Esophagus squamous epithelium (tissue), 4 donors: ENCODE data around the gene NOL4L.

Experiments
- POLR2A ChIP-seq, 4 donors: fragments of 450-650 bp; IDR thresholded peaks; one replicate each; pipeline ENCODE4 v1.6.1; 2017; ENCODE audit warnings: antibody characterized with exemption in 4 of 4, mild to moderate bottlenecking in 4 of 4, moderate library complexity in 3 of 4
- TF ChIP-seq, protein P1 (sequence below), 6 experiments: fragments of 450-650 bp in 4 of 6; fragments of 200-600 bp in 2 of 6; sonication (generic) in 2 of 6; IDR thresholded peaks; one replicate each; pipeline ENCODE4 v1.5.1; 2016 to 2019; ENCODE audit warnings: antibody characterized with exemption in 6 of 6, mild to moderate bottlenecking in 4 of 6, moderate library complexity in 4 of 6

GRCh38 chr20:32411955-32412706, 173.0 kb downstream of the NOL4L start:
- TF ChIP-seq POLR2A (IDR thresholded peaks at IDR 0.05): no peak
- TF ChIP-seq, protein P1, sequence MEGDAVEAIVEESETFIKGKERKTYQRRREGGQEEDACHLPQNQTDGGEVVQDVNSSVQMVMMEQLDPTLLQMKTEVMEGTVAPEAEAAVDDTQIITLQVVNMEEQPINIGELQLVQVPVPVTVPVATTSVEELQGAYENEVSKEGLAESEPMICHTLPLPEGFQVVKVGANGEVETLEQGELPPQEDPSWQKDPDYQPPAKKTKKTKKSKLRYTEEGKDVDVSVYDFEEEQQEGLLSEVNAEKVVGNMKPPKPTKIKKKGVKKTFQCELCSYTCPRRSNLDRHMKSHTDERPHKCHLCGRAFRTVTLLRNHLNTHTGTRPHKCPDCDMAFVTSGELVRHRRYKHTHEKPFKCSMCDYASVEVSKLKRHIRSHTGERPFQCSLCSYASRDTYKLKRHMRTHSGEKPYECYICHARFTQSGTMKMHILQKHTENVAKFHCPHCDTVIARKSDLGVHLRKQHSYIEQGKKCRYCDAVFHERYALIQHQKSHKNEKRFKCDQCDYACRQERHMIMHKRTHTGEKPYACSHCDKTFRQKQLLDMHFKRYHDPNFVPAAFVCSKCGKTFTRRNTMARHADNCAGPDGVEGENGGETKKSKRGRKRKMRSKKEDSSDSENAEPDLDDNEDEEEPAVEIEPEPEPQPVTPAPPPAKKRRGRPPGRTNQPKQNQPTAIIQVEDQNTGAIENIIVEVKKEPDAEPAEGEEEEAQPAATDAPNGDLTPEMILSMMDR (IDR thresholded peaks at IDR 0.05): no peak
